DOHH2 (cell line): Measurements from ENCODE around the gene CENPP.

ENCODE experiments used
- H3F3A ChIP-seq: fragments of 200-600 bp; sonication (generic), shearing (Covaris generic); 2 replicates; pipeline ENCODE4 v1.6.0; 2016; ENCODE audit warnings: antibody characterized with exemption, mild to moderate bottlenecking; ENCODE audit not compliant: control insufficient read depth, insufficient read depth
- H3K27ac ChIP-seq: fragments of 200-600 bp; sonication (generic); 2 replicates; pipeline ENCODE4 v1.5.1; 2014; ENCODE audit warnings: low read depth, mild to moderate bottlenecking, low read length, moderate library complexity
- H3K27me3 ChIP-seq: fragments of 200-600 bp; sonication (generic); 2 replicates; pipeline ENCODE4 v1.6.1; 2014; ENCODE audit warnings: mild to moderate bottlenecking, low read length, mixed read lengths; ENCODE audit not compliant: control insufficient read depth
- H3K36me3 ChIP-seq: fragments of 200-600 bp; sonication (generic); 2 replicates; pipeline ENCODE4 v1.6.1; 2014; ENCODE audit warnings: mild to moderate bottlenecking, low read length, moderate library complexity, mixed read lengths; ENCODE audit not compliant: control insufficient read depth
- H3K4me1 ChIP-seq: fragments of 200-600 bp; sonication (generic); 2 replicates; pipeline ENCODE4 v1.6.1; 2014; ENCODE audit warnings: mild to moderate bottlenecking, low read length, mixed read lengths; ENCODE audit not compliant: control insufficient read depth
- H3K4me2 ChIP-seq: fragments of 200-600 bp; sonication (generic); 2 replicates; pipeline ENCODE4 v1.6.0; 2014; ENCODE audit warnings: mild to moderate bottlenecking, low read length, moderate library complexity
- H3K4me3 ChIP-seq: fragments of 200-600 bp; sonication (generic); 2 replicates; pipeline ENCODE4 v1.5.1; 2014; ENCODE audit warnings: mild to moderate bottlenecking, low read length, mixed read lengths
- H3K79me2 ChIP-seq: fragments of 200-600 bp; sonication (generic); 2 replicates; pipeline ENCODE4 v1.6.1; 2014; ENCODE audit warnings: mild to moderate bottlenecking, low read length, mixed read lengths; ENCODE audit not compliant: control insufficient read depth
- H3K9me2 ChIP-seq: fragments of 200-600 bp; sonication (generic); replicated peaks from 2 replicates; pipeline ENCODE4 v1.6.1; 2014; ENCODE audit warnings: mild to moderate bottlenecking, low read length, mixed read lengths; ENCODE audit not compliant: control insufficient read depth
- H3K9me3 ChIP-seq: fragments of 200-600 bp; sonication (generic); 2 replicates; pipeline ENCODE4 v1.6.1; 2014; ENCODE audit warnings: antibody characterized with exemption, low read length, mixed read lengths; ENCODE audit not compliant: control insufficient read depth, insufficient read depth
- H4K20me1 ChIP-seq: fragments of 200-600 bp; sonication (generic); 2 replicates; pipeline ENCODE4 v1.6.0; 2014; ENCODE audit warnings: low read depth, mild to moderate bottlenecking, antibody characterized with exemption, low read length, moderate library complexity; ENCODE audit not compliant: control insufficient read depth, insufficient read depth
- EZH2phosphoT487 ChIP-seq: fragments of 200-600 bp; sonication (generic); IDR thresholded peaks from 2 replicates; pipeline ENCODE4 v1.6.1; 2017; ENCODE audit warnings: borderline replicate concordance, mild to moderate bottlenecking, antibody characterized with exemption, low read length, moderate library complexity, mixed read lengths
- TF ChIP-seq, protein P1 (sequence below): fragments of 200-600 bp; sonication (generic); IDR thresholded peaks from one replicate; pipeline ENCODE4 v1.5.1; 2014; ENCODE audit warnings: antibody characterized with exemption, mild to moderate bottlenecking, low read depth, low read length; ENCODE audit not compliant: poor library complexity, severe bottlenecking

CENPP gene

DNA sequence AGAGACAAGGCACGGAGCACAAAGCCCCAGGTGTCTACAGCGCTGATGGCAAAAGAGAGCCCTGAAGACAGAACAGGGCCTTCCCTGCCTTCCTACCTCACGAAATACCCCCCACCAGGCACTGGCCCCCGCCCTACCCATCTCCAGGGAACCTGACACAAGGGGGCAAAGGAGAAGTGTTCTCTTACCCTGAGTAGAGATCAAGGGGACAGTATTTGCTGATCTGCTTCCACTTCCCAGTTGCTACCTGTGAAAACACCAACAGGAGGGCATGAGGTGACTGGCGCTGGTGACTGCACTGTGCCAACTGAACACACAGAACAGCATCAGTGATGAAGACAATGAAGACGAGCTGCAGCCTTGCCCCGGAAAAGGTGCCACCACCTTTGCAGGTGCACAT is 316.8 kb downstream of the CENPP start:
- no peaks in the 10 kb centered on the region for H3K27me3 ChIP-seq
- H3K9me2 ChIP-seq, result no peaks in the 10 kb centered on the region
- no peak overlapping the region for H3K27ac ChIP-seq
- no peaks in the 10 kb centered on the region for H3K79me2 ChIP-seq
- TF ChIP-seq, protein P1, sequence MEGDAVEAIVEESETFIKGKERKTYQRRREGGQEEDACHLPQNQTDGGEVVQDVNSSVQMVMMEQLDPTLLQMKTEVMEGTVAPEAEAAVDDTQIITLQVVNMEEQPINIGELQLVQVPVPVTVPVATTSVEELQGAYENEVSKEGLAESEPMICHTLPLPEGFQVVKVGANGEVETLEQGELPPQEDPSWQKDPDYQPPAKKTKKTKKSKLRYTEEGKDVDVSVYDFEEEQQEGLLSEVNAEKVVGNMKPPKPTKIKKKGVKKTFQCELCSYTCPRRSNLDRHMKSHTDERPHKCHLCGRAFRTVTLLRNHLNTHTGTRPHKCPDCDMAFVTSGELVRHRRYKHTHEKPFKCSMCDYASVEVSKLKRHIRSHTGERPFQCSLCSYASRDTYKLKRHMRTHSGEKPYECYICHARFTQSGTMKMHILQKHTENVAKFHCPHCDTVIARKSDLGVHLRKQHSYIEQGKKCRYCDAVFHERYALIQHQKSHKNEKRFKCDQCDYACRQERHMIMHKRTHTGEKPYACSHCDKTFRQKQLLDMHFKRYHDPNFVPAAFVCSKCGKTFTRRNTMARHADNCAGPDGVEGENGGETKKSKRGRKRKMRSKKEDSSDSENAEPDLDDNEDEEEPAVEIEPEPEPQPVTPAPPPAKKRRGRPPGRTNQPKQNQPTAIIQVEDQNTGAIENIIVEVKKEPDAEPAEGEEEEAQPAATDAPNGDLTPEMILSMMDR, result no peak
- no peak for TF ChIP-seq EZH2phosphoT487
- no peaks in the 10 kb centered on the region for H3F3A ChIP-seq
- H3K4me1 ChIP-seq, result no peaks in the 10 kb centered on the region
- H3K36me3 ChIP-seq, result peaks cover 64% of the 10 kb centered on the region
- no peak overlapping the region for H3K4me2 ChIP-seq
- H3K9me3 ChIP-seq, result no peaks in the 10 kb centered on the region
- no peak overlapping the region for H3K4me3 ChIP-seq
- H4K20me1 ChIP-seq, result no peaks in the 10 kb centered on the region

DNA sequence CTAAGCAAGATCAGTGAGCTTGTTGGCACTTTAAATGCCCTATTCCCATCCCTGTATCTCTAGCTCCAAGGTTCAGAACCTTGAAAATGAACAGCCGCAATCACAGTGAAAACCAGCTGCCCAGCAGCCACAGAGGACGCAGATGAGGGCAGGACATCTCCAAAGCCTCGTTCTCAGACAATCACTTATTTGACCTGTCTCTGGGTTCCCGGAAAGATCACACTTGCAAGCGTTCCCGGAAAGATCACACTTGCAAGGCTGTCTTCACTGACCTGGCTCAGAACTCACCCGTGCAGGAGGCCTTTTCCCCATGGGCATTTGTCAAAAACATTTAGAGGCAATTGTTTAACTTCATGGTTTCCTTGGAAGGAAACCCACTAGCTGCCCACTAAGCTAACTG is 318.5 kb downstream of the CENPP start:
- Histone ChIP-seq H3K4me3 (no peak overlapping the region), H3K27ac (no peak overlapping the region), H3K4me2 (no peak overlapping the region), H3F3A (no peaks in the 10 kb centered on the region), H3K9me3 (no peaks in the 10 kb centered on the region), H3K27me3 (no peaks in the 10 kb centered on the region), H3K36me3 (peaks cover 64% of the 10 kb centered on the region), H3K4me1 (no peaks in the 10 kb centered on the region), H3K9me2 (no peaks in the 10 kb centered on the region), H4K20me1 (no peaks in the 10 kb centered on the region), H3K79me2 (no peaks in the 10 kb centered on the region)
- TF ChIP-seq, protein P1, result no peak
- no peak for TF ChIP-seq EZH2phosphoT487

DNA sequence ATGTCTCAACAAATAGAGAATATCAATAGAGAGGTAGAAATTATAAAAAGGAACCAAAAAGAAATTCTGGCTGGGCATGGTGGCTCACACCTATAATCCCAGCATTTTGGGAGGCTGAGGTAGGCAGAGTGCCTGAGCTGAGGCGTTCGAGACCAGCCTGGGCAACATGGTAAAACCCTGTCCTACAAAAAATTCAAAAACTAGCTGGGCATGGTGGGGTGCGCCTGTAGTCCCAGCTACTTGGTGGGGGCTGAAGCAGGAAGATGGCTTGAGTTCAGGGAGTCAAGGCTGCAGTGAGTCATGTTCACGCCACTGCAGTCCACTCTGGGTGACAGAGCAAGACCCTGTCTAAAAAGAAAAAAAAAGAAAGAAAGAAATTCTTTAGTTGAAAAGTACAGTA is 319.3 kb downstream of the CENPP start:
- Histone ChIP-seq H3K27me3 (no peaks in the 10 kb centered on the region), H3K4me1 (no peaks in the 10 kb centered on the region), H4K20me1 (no peaks in the 10 kb centered on the region), H3K4me3 (no peak overlapping the region), H3K9me2 (no peaks in the 10 kb centered on the region), H3K9me3 (no peaks in the 10 kb centered on the region), H3K36me3 (peaks cover 65% of the 10 kb centered on the region), H3F3A (no peaks in the 10 kb centered on the region), H3K4me2 (no peak overlapping the region), H3K27ac (no peak overlapping the region), H3K79me2 (no peaks in the 10 kb centered on the region)
- TF ChIP-seq EZH2phosphoT487, result no peak
- TF ChIP-seq, protein P1, result no peak
